Ishikawa (cell line): ENCODE results near the gene MGMT.

Experiments used
- CEBPB ChIP-seq: IDR thresholded peaks from 2 replicates; pipeline ENCODE4 v1.6.1; 2012
- CREB1 ChIP-seq: IDR thresholded peaks from 2 replicates; pipeline ENCODE4 v1.6.1; 2012; ENCODE audit warnings: low read depth
- EGR1 ChIP-seq: IDR thresholded peaks from 2 replicates; pipeline ENCODE4 v1.6.1; 2012
- EP300 ChIP-seq: IDR thresholded peaks from 2 replicates; pipeline ENCODE4 v1.6.1; 2012; ENCODE audit warnings: borderline replicate concordance
- FOXM1 ChIP-seq: IDR thresholded peaks from 2 replicates; pipeline ENCODE4 v1.6.1; 2012; ENCODE audit warnings: low read depth, borderline replicate concordance
- MAX ChIP-seq: IDR thresholded peaks from 2 replicates; pipeline ENCODE4 v1.6.1; 2012
- NFIC ChIP-seq: IDR thresholded peaks from 2 replicates; pipeline ENCODE4 v1.6.1; 2012
- RAD21 ChIP-seq: IDR thresholded peaks from 2 replicates; pipeline ENCODE4 v1.6.1; 2012; ENCODE audit warnings: low read depth
- TAF1 ChIP-seq: IDR thresholded peaks from 2 replicates; pipeline ENCODE4 v1.6.1; 2012; ENCODE audit warnings: low read depth, mild to moderate bottlenecking
- TCF12 ChIP-seq: IDR thresholded peaks from 2 replicates; pipeline ENCODE4 v1.6.1; 2012; ENCODE audit warnings: low read depth
- TEAD4 ChIP-seq: IDR thresholded peaks from 2 replicates; pipeline ENCODE4 v1.6.1; 2012
- USF1 ChIP-seq: IDR thresholded peaks from 2 replicates; pipeline ENCODE4 v1.6.1; 2012
- YY1 ChIP-seq: IDR thresholded peaks from 2 replicates; pipeline ENCODE4 v1.6.1; 2012; ENCODE audit warnings: low read depth
- ZBTB7A ChIP-seq: IDR thresholded peaks from 2 replicates; pipeline ENCODE4 v1.6.1; 2012; ENCODE audit warnings: low read depth
- TF ChIP-seq, protein P1 (sequence below): IDR thresholded peaks from 2 replicates; pipeline ENCODE4 v1.6.1; 2012; ENCODE audit warnings: low read depth, mild to moderate bottlenecking

MGMT gene

DNA sequence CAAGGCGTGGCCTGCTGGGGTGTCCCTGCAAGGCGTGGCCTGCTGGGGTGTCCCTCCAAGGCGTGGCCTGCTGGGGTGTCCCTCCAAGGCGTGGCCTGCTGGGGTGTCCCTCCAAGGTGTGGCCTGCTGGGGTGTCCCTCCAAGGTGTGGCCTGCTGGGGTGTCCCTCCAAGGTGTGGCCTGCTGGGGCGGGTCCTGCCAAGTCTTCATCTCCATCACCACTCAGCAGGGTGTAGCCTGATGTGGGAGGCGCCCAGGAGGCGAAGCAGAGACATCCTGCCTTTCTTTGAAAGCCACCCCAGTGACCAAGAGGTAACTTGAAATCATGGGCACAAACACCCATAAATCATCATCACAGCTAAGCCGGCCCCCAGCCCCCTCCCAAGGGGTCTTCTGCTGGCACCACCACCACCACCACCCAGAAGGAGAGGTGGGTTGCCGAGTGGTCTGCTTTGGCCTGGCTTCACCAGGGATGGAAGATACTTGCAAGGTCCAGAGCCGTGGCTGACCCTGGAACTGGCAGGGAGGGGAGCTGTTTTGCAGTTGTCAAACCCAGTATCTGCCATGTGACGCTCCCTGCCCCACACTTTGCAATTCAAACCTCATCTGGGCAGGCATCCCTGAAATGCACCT lies 306.4 kb downstream of the MGMT start:
- TF ChIP-seq CREB1 (no peak), FOXM1 (no peak), USF1 (no peak)

DNA sequence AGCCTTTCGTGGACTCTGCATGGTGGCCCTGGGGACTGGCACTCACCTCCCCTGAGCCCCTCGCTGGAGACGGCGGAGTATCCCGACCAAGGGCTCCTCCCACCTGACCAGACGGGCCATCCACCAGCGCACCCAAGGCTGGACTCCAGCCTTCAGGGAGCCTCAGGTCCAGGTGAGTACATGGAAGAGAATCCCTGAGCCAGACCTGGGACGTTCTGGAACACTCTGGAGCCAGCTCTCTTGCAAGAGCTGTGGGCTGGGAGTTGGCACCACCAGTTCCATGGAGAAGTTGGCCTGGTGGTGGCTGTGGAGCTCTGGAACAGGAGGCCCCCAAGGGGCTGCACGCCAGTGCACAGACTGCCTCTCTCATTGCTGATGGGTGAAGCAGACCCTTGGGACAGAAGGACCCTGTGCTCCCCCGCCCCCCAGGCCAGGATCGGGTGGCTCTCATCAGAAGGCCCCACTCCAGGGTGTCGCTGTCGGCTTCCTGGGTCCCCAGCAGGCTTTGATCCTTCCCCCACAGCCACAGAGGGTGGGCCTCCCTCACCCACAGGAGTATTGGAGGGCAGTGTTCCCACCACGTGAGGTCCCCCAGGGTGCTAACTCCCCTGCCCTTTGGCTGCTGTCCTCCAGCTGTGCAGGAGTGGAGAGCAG lies 307.2 kb downstream of the MGMT start:
- TF ChIP-seq ZBTB7A (no peak), MAX (no peak), RAD21 (no peak), YY1 (no peak), TAF1 (no peak), EGR1 (no peak), TEAD4 (no peak), FOXM1 (no peak), TCF12 (no peak), EP300 (no peak), USF1 (no peak), CREB1 (no peak), NFIC (no peak), CEBPB (no peak)
- TF ChIP-seq, protein P1, sequence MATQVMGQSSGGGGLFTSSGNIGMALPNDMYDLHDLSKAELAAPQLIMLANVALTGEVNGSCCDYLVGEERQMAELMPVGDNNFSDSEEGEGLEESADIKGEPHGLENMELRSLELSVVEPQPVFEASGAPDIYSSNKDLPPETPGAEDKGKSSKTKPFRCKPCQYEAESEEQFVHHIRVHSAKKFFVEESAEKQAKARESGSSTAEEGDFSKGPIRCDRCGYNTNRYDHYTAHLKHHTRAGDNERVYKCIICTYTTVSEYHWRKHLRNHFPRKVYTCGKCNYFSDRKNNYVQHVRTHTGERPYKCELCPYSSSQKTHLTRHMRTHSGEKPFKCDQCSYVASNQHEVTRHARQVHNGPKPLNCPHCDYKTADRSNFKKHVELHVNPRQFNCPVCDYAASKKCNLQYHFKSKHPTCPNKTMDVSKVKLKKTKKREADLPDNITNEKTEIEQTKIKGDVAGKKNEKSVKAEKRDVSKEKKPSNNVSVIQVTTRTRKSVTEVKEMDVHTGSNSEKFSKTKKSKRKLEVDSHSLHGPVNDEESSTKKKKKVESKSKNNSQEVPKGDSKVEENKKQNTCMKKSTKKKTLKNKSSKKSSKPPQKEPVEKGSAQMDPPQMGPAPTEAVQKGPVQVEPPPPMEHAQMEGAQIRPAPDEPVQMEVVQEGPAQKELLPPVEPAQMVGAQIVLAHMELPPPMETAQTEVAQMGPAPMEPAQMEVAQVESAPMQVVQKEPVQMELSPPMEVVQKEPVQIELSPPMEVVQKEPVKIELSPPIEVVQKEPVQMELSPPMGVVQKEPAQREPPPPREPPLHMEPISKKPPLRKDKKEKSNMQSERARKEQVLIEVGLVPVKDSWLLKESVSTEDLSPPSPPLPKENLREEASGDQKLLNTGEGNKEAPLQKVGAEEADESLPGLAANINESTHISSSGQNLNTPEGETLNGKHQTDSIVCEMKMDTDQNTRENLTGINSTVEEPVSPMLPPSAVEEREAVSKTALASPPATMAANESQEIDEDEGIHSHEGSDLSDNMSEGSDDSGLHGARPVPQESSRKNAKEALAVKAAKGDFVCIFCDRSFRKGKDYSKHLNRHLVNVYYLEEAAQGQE: no peak

DNA sequence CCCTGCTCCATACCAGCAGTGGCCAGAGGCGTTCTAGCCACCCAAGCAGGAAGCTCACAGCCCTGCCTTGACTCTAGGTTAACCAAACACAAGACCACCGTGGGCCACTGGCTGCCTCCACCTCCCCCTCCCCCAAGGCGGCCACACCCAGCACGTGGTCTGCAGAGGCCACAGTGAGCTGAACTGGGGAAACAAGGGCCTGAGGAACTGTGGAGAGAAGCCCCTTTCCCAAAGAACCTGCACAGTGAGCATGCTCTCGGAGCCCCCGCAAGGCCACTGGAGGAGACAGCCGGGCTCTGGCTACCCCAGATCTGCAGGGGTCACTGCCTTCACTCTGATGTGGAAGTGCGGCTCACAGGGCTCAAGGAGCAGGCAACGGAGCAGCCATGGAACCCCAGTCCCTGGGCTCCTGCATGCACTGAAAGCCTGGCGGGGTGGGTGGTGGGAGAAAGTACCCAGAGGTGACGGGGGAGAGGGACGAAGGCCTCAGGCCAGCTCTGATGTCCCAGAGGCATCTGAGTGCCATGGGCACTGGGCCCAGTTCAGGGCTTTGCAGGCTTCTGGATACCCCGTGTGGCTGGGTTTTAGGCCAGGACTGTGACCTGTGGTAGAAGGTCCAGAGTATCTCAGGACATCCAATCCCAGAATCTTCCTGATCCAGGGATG lies 307.8 kb downstream of the MGMT start:
- no peak for TF ChIP-seq TEAD4
- TF ChIP-seq MAX: no peak
- TF ChIP-seq CEBPB: no peak

DNA sequence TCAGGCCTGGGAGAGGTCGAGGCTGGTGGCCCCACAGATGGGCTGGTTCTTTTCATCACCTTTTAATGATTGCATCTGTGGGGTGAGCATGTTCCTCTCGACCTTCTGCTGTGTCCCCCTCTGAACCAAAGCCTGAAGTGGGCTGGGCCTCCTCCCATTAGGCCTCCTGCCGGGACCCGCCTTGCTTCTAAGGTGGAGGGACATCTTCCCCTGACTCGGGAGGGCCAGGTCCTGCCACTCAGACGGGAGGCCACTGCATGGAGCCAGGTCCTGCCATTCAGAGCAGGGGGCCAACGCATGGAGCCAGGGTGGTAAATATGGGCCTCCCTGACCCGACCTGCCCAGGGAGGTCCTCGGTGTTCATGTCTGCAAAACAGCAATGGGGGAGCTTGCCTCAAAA lies 308.6 kb downstream of the MGMT start:
- TF ChIP-seq TCF12: no peak
- no peak for TF ChIP-seq EP300
- TF ChIP-seq TAF1: no peak
- no peak for TF ChIP-seq NFIC
- no peak for TF ChIP-seq USF1
- TF ChIP-seq FOXM1: no peak
- TF ChIP-seq ZBTB7A: no peak
- TF ChIP-seq EGR1: no peak
- TF ChIP-seq CREB1: no peak
- TF ChIP-seq MAX: no peak
- TF ChIP-seq, protein P1: no peak
- TF ChIP-seq YY1: no peak
- no peak for TF ChIP-seq CEBPB
- no peak for TF ChIP-seq TEAD4
- TF ChIP-seq RAD21: no peak

GRCh38 chr10:129777687-129778086 lies 310.6 kb downstream of the MGMT start:
- no peak for TF ChIP-seq TAF1
- no peak for TF ChIP-seq FOXM1
- no peak for TF ChIP-seq TEAD4
- TF ChIP-seq EGR1: no peak
- TF ChIP-seq CREB1: no peak
- no peak for TF ChIP-seq ZBTB7A
- TF ChIP-seq YY1: no peak
- TF ChIP-seq, protein P1: no peak
- TF ChIP-seq NFIC: no peak
- TF ChIP-seq MAX: no peak
- no peak for TF ChIP-seq EP300
- no peak for TF ChIP-seq USF1
- TF ChIP-seq CEBPB: no peak
- no peak for TF ChIP-seq RAD21
- no peak for TF ChIP-seq TCF12
